Urinary bladder (tissue), 4 donors: Measurements from ENCODE around the gene SMIM27. TPM values are rescaled to one million over a fixed set of nuclear protein-coding genes. Genes with fewer than 3 reads are reported as not detected.
"Not testable (repeated sequence)": the region's sequence is repeated elsewhere in the genome, so short reads cannot be mapped to it uniquely, and the experiment has no call there.

Experiments
- DNase-seq: peaks from one replicate; pipeline ENCODE4 v3.0.0-alpha.2; 2015; ENCODE audit errors: extremely low spot score
- H3K27ac ChIP-seq: one replicate; pipeline ENCODE4 v1.5.1; 2013; ENCODE audit warnings: low read depth, mild to moderate bottlenecking, moderate library complexity
- H3K36me3 ChIP-seq: one replicate; pipeline ENCODE4 v1.6.1; 2013; ENCODE audit warnings: mild to moderate bottlenecking, moderate library complexity; ENCODE audit not compliant: insufficient read depth
- H3K4me1 ChIP-seq: one replicate; pipeline ENCODE4 v1.6.1; 2013; ENCODE audit warnings: mild to moderate bottlenecking, moderate library complexity; ENCODE audit not compliant: insufficient read depth
- H3K4me3 ChIP-seq: one replicate; pipeline ENCODE4 v1.5.1; 2013; ENCODE audit warnings: low read depth, low read length
- WGBS: extraction: QIAGEN DNeasy Blood & Tissue Kit; methylation state at CpG from one replicate; pipeline ENCODE4 v1.1.7; 2013; 5-methylcytosine and 5-hydroxymethylcytosine counted together
- polyA plus RNA-seq: library from polyadenylated mRNA; stranded (reverse); fragments of 200-250 nt; gene quantifications from one replicate; pipeline ENCODE4 v1.2.3, GENCODE V29; 2013
- total RNA-seq: library from RNA; depleted of rRNA; stranded (reverse); fragments of >200 nt; gene quantifications from one replicate; pipeline ENCODE4 v1.2.3, GENCODE V29; 2014
- donor health status: healthy with polysubstance abuse.
- donor health status: healthy.

The SMIM27 gene, protein sequence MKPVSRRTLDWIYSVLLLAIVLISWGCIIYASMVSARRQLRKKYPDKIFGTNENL
- total RNA-seq (1.3 TPM), polyA plus RNA-seq (11.9 TPM)

DNA sequence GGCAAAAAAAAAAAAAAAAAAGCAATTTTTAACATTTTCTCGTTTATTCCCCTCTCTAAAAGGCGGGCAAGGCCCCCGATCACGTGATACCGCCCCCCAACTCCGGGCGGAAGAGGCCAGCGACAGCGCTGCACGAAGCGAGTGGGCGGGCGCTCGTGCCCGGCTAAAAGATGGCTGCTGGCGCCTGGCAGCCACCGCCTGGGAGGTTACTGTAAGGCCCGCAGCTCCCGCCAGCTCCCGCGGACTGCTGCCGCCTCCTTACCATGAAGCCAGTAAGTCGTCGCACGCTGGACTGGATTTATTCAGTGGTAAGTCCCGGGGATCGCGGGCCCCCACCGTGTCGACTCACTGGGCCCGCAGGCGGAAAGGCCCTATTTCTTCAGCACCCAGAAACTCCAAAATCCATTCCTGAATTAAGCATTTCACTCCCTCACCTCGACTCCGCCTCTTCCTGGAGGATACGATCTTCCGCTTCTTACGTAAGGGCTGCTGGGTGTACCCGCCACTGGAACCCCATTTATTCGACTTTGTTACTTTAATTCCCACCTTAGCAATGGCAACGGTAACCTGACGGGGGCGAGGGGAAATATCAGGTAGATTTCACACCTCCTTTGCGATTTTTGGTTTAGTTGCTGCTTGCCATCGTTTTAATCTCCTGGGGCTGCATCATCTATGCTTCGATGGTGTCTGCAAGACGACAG is at the start of gene SMIM27, which contains the start of gene TOPORS:
TSS of gene SMIM27 (plus strand) at position 156 of the 701 bp plus-strand sequence. CDS start at position 264, 108 bp downstream.
TSS of gene TOPORS (minus strand) at position 415 of the 701 bp plus-strand sequence. CDS start at position 265, 150 bp downstream.
- Histone ChIP-seq H3K4me3 (peak within 1 kb of the TSS; percentile 87), H3K4me1 (no peaks in the 10 kb centered on the region), H3K27ac (peak within 1 kb of the TSS; percentile 98), H3K36me3 (peaks cover 2% of the 10 kb centered on the region)
- DNase-seq, result peak; percentile 87
- under 1% methylated on average over 46 of the region's 46 CpGs for WGBS

DNA sequence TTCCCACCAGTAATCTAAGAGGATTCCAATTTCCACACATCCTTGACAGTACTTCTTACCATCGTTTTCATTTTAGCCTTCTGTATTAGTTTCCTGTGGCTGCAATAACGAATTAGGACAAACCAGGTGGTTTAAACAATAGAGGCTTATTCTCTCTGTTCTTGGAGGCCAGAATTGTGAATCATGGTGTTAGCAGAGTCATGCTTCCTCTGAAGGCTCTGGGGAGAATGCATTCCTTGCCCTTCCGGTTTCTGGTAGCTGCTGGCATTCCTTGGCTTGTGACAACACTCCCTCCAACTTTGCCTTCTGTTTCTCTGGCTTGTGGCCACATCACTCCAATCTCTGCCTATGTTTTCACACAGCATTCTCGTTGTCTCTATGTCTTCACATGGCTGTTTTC is 49.7 kb upstream of the SMIM27 start:
- Histone ChIP-seq H3K4me3 (no peak overlapping the region), H3K36me3 (no peaks in the 10 kb centered on the region), H3K4me1 (no peaks in the 10 kb centered on the region), H3K27ac (no peak overlapping the region)
- no peak for DNase-seq
- WGBS, result 81% methylated on average over 4 of the region's 4 CpGs

DNA sequence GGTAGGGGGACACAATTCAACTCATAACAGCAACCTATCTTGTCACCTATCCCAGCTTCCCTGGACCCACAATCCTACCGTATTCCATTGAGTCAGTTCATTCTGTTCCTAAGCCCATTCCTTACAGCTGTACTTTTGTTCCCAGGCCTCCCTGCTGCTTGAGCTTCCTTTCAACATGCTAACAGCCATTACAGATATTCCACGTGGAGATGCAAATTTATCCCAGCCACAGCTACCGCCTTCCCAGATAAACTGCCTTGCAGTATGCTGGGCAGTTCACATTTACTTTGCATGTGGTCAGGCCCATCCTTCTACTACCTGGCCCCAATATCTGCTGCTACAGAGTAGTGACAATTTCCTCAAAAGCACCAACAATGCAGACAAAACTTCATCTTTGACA is 49.1 kb upstream of the SMIM27 start:
- Histone ChIP-seq H3K36me3 (no peaks in the 10 kb centered on the region), H3K4me3 (no peak overlapping the region), H3K27ac (no peak overlapping the region), H3K4me1 (no peaks in the 10 kb centered on the region)
- WGBS, result 82% methylated on average over 3 of the region's 3 CpGs
- DNase-seq, result no peak

DNA sequence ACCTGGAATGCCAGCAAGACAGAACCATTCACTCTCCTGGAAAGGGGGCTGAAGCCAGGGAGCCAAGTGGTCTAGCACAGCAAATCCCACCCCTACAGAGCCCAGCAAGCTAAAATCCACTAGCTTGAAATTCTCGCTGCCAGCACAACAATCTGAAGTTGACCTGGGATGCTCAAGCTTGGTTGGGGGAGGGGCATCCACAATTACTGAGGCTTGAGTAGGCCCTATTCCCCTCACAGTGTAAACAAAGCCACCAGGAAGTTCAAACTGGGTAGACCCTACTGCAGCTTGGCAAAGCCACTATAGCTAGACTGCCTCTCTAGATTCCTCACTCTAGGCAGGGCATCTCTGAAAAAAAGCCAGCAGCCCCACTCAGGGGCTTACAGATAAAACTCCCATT is 43.4 kb upstream of the SMIM27 start:
- no peaks in the 10 kb centered on the region for H3K4me1 ChIP-seq
- H3K36me3 ChIP-seq, result no peaks in the 10 kb centered on the region
- no peak overlapping the region for H3K4me3 ChIP-seq
- 98% methylated on average over 1 of the region's 1 CpG for WGBS
- no peak for DNase-seq
- no peak overlapping the region for H3K27ac ChIP-seq

DNA sequence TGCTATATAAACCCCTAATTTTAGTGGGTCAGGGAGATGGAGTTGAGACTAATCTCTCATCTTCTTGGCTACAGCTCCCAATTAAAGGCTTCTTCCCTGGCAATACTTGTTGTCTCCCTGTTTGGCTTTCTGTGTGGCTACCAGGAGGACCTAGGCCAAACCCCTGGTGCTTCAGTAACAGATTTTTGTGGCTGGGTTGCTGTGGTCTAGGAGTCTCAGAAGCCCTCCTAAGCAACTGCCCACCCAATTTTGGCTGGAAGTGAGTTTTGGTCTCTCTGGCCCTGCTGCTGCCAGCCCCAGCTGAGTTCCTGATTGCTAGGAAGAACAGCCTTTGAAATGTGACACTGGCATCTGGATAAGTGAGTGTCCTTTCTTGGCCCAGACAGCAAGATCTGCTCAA is 35.9 kb upstream of the SMIM27 start:
- Histone ChIP-seq H3K27ac (no peak overlapping the region), H3K4me3 (no peak overlapping the region), H3K36me3 (no peaks in the 10 kb centered on the region), H3K4me1 (no peaks in the 10 kb centered on the region)
- DNase-seq, result no peak

DNA sequence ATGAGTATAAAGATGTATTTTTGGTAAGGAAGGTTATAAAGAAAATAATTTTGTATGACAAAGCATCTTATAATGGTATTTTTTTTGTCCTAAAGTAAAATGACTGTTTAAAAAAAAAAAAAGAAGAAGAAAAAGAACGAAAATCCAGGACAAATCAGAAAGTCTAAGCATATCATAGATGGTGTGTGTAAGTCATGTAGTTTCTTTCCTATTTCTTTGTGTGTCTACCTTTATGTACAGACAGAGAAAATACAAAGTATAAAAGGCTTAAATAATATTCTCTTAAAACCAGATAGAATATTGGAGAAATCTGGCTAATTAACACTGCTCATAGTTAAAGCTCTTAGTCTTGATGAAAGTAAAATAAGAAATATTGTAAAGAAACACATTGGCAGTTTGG is 33.9 kb upstream of the SMIM27 start:
- Histone ChIP-seq H3K4me1 (no peaks in the 10 kb centered on the region), H3K27ac (no peak overlapping the region), H3K4me3 (no peak overlapping the region), H3K36me3 (no peaks in the 10 kb centered on the region)
- 97% methylated on average over 1 of the region's 1 CpG for WGBS
- DNase-seq, result no peak

DNA sequence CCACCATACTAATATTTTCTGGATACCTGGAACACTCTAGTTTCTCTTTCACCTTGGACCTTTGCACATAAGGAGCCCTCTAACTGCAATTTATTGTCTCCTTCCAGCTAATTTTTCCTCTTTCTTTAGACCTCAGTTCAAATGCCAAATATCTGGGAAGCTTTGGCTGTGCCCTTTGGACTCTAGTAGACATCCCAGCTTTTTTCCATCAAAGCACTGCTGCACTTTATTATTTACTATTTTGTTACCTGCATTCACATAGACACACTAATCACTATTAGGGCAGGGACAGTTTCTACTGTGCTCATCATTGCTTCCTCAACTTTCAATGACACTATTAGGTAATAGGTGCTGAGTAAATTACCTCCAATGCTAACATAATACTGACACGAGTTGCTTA is 28.2 kb upstream of the SMIM27 start:
- Histone ChIP-seq H3K4me1 (no peaks in the 10 kb centered on the region), H3K4me3 (no peak overlapping the region), H3K36me3 (no peaks in the 10 kb centered on the region), H3K27ac (no peak overlapping the region)
- DNase-seq, result no peak
- WGBS, result 48% methylated on average over 1 of the region's 1 CpG

DNA sequence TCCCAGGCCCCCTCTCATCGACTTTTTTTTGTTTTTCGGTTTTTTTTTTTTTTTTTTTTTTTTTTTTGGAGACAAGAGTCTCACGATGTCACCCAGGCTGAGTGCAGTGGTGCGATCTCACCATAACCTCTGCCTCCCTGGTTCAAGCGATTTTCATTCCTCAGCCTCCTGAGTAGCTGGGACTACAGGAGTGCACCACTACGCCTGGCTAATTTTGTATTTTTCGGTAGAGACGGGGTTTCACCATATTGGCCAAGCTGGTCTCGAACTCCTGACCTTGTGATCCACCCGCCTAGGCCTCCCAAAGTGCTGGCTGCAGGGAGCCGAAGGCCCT is 27.6 kb upstream of the SMIM27 start:
- WGBS, result 91% methylated on average over 11 of the region's 11 CpGs
- not testable (repeated sequence) for H3K27ac ChIP-seq

DNA sequence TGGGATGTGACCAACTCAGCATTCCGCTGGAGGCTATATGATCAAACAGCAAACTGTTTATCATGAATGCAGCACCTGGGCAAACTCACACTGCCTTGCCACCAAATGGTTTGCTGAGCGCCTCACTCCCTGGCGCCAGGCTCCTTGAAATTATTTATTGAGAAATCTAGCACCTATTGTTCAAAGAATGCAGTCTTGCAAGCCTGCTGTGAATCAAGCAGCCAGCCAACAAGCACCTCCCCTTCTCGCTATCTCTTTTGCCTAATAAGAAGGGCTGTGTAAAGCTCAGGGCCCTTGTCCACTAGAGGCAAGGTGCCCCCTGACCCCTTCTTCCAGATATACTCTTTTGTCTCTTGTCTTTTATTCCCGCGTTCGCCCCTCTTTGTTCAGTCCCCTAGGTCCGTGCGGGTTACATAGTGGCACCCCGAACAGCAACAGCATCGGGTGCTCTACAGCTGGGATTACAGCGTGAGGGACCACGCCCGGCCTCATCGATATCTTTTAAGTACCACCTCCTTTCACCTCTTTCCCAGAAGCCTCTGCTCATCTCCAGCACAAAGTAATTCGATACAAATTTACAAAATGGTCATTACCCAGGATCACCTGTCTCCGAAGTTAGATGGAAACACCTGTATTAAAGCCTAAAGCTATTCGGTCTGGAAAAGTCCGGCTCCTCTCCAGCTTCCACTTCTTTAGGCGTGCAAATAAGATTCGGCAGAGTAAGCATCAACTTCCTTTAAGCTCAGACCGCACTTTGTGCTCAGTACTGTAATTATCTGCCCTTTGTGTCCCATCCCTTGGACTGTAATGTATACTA is 27.0 kb upstream of the SMIM27 start:
- no peaks in the 10 kb centered on the region for H3K36me3 ChIP-seq
- peak overlapping the region; percentile 65 for H3K4me3 ChIP-seq
- no peaks in the 10 kb centered on the region for H3K4me1 ChIP-seq
- no peak overlapping the region for H3K27ac ChIP-seq
- no peak for DNase-seq
- WGBS, result 39% methylated on average over 22 of the region's 22 CpGs

More for the DNA sequence above, 27.6 kb upstream of the SMIM27 start:
- DNase-seq, H3K4me3 ChIP-seq, H3K36me3 ChIP-seq, H3K4me1 ChIP-seq: not testable (repeated sequence)

DNA sequence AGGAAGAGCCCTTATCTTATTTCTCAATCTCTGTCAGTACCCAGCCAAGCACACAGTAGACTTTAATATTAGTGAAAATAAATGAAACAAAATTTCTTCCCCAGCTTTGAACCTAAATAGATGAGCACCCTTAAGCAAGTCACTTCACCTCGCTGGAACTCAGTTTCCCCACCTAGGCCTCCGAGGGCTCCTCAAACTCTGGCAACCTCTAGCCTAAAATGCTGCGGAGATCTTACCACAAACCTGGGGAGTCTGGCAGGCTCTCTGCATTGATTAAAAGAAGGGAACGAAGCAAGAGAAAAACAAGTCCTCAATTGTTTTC is 26.5 kb upstream of the SMIM27 start:
- H3K36me3 ChIP-seq, result no peaks in the 10 kb centered on the region
- 3% methylated on average over 4 of the region's 4 CpGs for WGBS
- H3K4me3 ChIP-seq, result peak overlapping the region; percentile 65

DNA sequence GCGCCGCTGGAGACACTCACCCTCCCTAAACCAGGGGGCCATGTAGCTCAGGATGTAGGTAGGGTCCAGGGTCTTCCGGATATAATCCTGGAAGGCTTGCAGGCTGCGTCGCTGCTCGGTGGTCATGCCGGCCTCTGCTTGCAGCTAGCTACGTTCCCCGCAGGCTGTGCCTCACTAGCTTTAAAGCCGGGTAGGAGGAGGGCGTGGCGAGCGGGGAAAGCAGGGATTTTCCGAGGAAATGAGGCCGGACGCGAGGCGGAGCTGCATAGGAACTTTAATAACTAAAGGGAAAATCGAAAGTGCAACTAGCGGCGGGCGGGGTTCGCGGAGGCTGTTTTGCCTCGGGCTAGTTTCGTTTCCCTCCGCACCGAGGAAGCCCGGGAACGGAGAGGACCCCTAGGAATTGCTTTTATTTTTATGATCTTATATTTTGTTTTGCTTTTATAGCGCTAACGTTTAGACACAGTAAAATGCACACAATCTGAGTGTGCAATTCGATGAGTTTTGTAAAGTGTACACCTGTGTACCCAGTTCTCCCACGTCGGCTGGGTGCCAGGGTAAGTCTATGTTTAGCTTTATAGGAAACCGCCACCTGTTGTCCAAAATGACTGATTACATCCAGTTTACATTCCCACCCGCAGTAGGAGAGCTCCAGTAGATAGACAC is 26.0 kb upstream of the SMIM27 start, which contains the start of gene RIGI:
TSS of gene RIGI (minus strand) at position 156 of the 666 bp plus-strand sequence. CDS start at position 126, 30 bp downstream.
- WGBS, result under 1% methylated on average over 37 of the region's 37 CpGs
- H3K36me3 ChIP-seq, result no peaks in the 10 kb centered on the region

More for the DNA sequence above, 26.5 kb upstream of the SMIM27 start:
- no peak for DNase-seq
- Histone ChIP-seq H3K27ac (peak overlapping the region; percentile 71), H3K4me1 (no peaks in the 10 kb centered on the region)

DNA sequence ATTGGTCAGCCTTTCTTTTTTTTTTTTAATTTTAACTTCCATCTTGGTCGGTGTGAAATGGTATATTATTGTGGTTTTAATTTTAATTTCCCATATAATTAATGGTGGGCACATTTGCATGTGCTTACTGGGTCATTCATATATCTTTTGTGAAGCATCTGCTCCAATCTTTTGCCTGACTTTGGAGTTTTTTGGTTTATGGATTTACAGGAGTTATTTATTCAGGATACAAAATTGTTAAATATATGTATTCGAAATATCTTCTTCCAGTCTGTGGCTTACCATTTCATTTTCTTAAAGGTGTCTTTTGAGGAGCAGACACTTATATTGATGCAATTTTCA is 25.4 kb upstream of the SMIM27 start:
- H3K4me1 ChIP-seq, result no peaks in the 10 kb centered on the region
- H3K4me3 ChIP-seq, result peak overlapping the region; percentile 65
- WGBS, result 22% methylated on average over 2 of the region's 2 CpGs
- DNase-seq, result no peak
- H3K27ac ChIP-seq, result peak overlapping the region; percentile 80
- no peaks in the 10 kb centered on the region for H3K36me3 ChIP-seq

More for the DNA sequence above, 26.0 kb upstream of the SMIM27 start, which contains the start of gene RIGI:
- peak; percentile 82 for DNase-seq
- Histone ChIP-seq H3K27ac (peak within 1 kb of the TSS; percentile 80), H3K4me1 (no peaks in the 10 kb centered on the region), H3K4me3 (peak within 1 kb of the TSS; percentile 65)

DNA sequence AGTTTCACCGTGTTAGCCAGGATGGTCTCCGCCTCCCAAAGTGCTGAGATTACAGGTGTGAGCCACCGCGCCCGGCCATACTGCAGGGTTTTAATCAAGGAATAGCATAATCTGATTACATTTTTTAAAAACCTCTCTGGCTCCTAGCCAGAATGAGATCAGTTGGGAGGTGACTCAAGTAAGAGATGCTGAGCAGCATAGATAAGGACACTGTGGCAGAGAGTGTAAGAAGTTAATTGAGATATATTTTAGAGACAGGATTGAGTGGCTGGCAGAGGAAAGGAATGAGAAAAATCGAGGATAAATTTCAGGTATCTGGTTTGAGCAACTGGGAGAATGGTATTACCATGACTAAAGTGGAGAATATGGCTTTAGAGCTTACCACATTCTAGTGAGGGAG is 18.8 kb upstream of the SMIM27 start:
- Histone ChIP-seq H3K27ac (no peak overlapping the region), H3K4me3 (no peak overlapping the region), H3K36me3 (no peaks in the 10 kb centered on the region), H3K4me1 (no peaks in the 10 kb centered on the region)
- 95% methylated on average over 6 of the region's 6 CpGs for WGBS
- DNase-seq, result no peak
